Nephron progenitor cell (in vitro differentiated cells): ENCODE results near the gene OVAAL.

Source experiments
- DNase-seq: peaks from one replicate; pipeline ENCODE4 v3.0.0; 2021
- H3K27ac Mint-ChIP-seq: 2 replicates; pipeline ENCODE4 v1.8.0; 2021; ENCODE audit warnings: mild to moderate bottlenecking, moderate library complexity, mixed read lengths
- H3K27me3 Mint-ChIP-seq: 2 replicates; pipeline ENCODE4 v1.8.0; 2021; ENCODE audit warnings: mild to moderate bottlenecking, low read depth, mixed read lengths; ENCODE audit not compliant: poor library complexity
- H3K36me3 Mint-ChIP-seq: 2 replicates; pipeline ENCODE4 v1.8.0; 2021; ENCODE audit warnings: low read depth, mixed read lengths
- H3K4me1 Mint-ChIP-seq: 2 replicates; pipeline ENCODE4 v1.8.0; 2021; ENCODE audit warnings: mixed read lengths
- H3K4me3 Mint-ChIP-seq: 2 replicates; pipeline ENCODE4 v1.8.0; 2021; ENCODE audit warnings: mild to moderate bottlenecking, moderate library complexity, mixed read lengths
- H3K9me3 Mint-ChIP-seq: 2 replicates; pipeline ENCODE4 v1.8.0; 2021; ENCODE audit warnings: mild to moderate bottlenecking, moderate library complexity, mixed read lengths
- TF ChIP-seq, protein P1 (sequence below): fragments of 200-600 bp; sonication (generic); IDR thresholded peaks from 2 replicates; pipeline ENCODE4 v1.5.0; 2021; ENCODE audit warnings: antibody characterized with exemption

OVAAL gene

DNA sequence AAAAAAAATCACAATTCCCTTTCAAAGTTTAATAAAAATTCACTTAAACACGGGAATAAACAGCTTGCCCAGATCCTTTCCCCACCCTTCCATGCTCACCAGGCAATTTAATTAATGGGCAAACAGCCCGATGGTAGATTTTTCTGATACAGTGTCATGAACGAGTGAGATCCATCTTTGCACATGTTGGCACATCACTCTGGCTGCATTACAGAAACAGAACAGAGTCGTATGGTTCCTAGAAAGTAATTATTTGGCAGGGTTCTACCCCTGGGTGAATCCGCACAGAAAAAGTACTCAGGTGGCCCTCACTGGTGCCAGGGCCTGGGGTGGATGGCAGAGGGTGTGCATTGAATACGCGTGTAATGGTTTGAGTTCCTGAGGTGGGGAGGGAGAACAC is 24.6 kb upstream of the OVAAL start:
- TF ChIP-seq, protein P1, sequence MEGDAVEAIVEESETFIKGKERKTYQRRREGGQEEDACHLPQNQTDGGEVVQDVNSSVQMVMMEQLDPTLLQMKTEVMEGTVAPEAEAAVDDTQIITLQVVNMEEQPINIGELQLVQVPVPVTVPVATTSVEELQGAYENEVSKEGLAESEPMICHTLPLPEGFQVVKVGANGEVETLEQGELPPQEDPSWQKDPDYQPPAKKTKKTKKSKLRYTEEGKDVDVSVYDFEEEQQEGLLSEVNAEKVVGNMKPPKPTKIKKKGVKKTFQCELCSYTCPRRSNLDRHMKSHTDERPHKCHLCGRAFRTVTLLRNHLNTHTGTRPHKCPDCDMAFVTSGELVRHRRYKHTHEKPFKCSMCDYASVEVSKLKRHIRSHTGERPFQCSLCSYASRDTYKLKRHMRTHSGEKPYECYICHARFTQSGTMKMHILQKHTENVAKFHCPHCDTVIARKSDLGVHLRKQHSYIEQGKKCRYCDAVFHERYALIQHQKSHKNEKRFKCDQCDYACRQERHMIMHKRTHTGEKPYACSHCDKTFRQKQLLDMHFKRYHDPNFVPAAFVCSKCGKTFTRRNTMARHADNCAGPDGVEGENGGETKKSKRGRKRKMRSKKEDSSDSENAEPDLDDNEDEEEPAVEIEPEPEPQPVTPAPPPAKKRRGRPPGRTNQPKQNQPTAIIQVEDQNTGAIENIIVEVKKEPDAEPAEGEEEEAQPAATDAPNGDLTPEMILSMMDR, result no peak
- Mint-ChIP-seq H3K4me3 (no peak overlapping the region), H3K36me3 (no peaks in the 10 kb centered on the region), H3K9me3 (no peaks in the 10 kb centered on the region), H3K4me1 (peaks cover 12% of the 10 kb centered on the region), H3K27ac (no peak overlapping the region), H3K27me3 (peaks cover 7% of the 10 kb centered on the region)
- DNase-seq, result no peak

DNA sequence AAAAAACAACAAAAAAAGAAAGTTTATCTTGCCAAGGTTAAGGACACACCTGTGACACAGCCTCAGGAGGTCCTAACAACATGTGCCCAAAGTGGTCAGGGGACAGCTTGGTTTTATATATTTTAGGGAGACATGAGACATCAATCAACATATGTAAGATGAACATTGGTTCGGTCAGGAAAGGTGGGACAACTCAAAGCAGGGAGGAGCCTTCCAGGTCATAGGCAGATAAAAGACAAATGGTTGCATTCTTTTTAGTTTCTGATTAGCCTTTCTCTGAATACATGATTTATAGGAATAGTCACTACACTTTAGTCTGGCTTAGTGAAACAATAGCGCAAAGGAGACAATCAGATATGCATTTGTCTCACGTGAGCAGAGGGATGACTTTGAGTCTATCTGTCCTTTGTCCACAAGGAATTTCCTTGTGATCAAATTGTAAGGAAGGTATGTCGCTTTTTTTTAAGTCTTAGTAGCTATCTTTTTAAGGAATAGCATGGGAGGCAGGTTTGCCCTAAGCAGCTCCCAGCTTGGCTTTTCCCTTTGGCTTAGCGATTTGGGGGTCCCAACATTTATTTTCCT is 23.3 kb upstream of the OVAAL start:
- H3K27ac Mint-ChIP-seq, result no peak overlapping the region
- H3K4me1 Mint-ChIP-seq, result peaks cover 12% of the 10 kb centered on the region
- H3K36me3 Mint-ChIP-seq, result no peaks in the 10 kb centered on the region
- no peak for DNase-seq
- TF ChIP-seq, protein P1, result no peak
- no peak overlapping the region for H3K4me3 Mint-ChIP-seq
- peaks cover 10% of the 10 kb centered on the region for H3K27me3 Mint-ChIP-seq
- H3K9me3 Mint-ChIP-seq, result no peaks in the 10 kb centered on the region

DNA sequence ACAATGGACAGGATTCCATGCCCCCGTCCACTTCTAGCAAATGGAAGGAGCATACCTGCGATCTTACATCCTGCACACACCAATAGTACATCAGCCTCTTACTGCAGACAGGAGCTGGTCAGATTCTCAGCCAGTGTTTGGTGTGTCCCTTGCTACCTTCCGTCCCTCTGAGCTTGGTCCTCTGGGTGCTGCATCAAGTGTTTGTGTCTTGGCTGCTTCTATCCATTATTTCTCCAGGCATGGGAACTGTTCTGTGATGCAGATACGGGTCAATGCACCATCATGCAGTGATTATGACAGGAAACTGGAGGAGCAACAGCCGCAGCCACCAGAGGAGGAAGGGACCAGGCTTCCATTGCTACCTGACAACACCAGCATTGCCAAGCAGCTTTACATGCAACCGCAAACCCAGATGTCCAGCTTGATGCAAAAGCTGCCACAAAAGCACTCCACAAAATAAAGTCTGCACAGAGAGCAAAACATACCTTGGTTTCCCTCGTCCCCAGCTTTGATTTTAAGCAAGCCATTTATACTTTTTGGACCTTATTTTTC is 21.9 kb upstream of the OVAAL start:
- Mint-ChIP-seq H3K9me3 (no peaks in the 10 kb centered on the region), H3K27ac (no peak overlapping the region), H3K4me1 (peaks cover 26% of the 10 kb centered on the region)

GRCh38 chr1:180539136-180539535 is 19.6 kb upstream of the OVAAL start:
- Mint-ChIP-seq H3K36me3 (no peaks in the 10 kb centered on the region), H3K27me3 (peaks cover 14% of the 10 kb centered on the region), H3K4me3 (no peak overlapping the region), H3K27ac (no peak overlapping the region), H3K9me3 (no peaks in the 10 kb centered on the region), H3K4me1 (peaks cover 28% of the 10 kb centered on the region)
- no peak for DNase-seq
- TF ChIP-seq, protein P1, result no peak

More for the DNA sequence above, 21.9 kb upstream of the OVAAL start:
- no peaks in the 10 kb centered on the region for H3K36me3 Mint-ChIP-seq
- H3K4me3 Mint-ChIP-seq, result no peak overlapping the region
- no peak for DNase-seq
- peaks cover 10% of the 10 kb centered on the region for H3K27me3 Mint-ChIP-seq
- TF ChIP-seq, protein P1, result no peak

DNA sequence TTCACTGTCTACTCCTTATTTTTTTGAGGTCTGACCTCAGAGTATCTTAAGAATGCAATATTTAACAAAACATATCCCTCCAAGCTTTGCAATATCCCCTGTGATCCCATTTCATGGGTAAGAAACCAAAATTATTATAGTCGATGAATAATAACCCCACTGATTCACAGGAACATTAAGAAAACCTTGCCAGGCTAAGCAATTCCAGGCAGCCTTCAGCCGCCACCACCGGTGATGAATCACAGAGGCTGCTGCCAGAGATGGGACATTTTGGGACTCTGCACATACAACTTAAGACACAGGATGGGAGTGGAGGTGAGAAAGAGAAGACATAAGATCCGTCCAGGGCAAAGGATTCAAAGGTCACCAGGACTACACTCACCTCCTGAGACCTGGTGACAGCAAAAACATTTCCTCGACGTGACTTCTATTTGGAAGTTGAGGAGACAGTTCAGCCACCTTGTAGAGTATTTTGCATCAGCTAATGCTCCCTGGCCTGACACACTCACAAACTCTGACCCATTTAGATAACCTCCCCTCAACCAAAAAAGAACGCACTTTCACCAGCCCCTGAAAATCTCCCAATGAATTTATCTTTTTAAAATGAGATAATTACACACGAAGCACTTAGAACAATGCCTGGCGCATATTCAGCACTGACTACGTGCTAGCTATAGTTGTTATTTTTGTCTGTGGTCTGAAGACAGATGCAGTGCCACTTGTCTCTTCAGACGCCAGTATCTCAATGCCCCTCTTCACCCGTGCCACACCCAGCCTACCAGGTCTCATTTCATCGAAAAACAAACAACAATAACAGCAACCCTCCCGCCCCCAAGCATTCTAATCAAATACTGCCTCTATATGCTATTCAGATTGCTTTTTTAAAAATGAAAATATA is 17.8 kb upstream of the OVAAL start:
- H3K27me3 Mint-ChIP-seq, result peaks cover 14% of the 10 kb centered on the region
- no peak for DNase-seq
- peaks cover 28% of the 10 kb centered on the region for H3K4me1 Mint-ChIP-seq
- TF ChIP-seq, protein P1, result no peak
- H3K27ac Mint-ChIP-seq, result no peak overlapping the region
- no peaks in the 10 kb centered on the region for H3K36me3 Mint-ChIP-seq
- H3K9me3 Mint-ChIP-seq, result no peaks in the 10 kb centered on the region
- no peak overlapping the region for H3K4me3 Mint-ChIP-seq
